ENCODE measurements around the gene PPP1R15B.

GRCh38 chr1:204435872-204436271 lies 24.3 kb upstream of the PPP1R15B start:
- TF ChIP-seq CTCF (IDR thresholded peaks at IDR 0.05), result no peak
- TF ChIP-seq POLR2A (IDR thresholded peaks at IDR 0.05), result no peak

Measured in esophagus squamous epithelium (tissue), 4 donors.